DMS153 treated with DMSO at 0.1 percent for 48 hours (cell line): ENCODE data around the gene SYK.
"Not testable (repeated sequence)": the region's sequence is repeated elsewhere in the genome, so short reads cannot be mapped to it uniquely, and the experiment has no call there.

ENCODE experiments used
- DNase-seq: peaks from one replicate; lab custom pipeline; 2025; ENCODE audit not compliant: unreplicated experiment; lab: John Stamatoyannopoulos, UW

SYK gene

GRCh38 chr9:90801241-90801972 lies at the start of gene SYK:
Gene SYK (plus strand): TSS chr9:90801819. CDS start chr9:90843899, 42,080 bp downstream.
- peak; percentile 77 for DNase-seq

GRCh38 chr9:90755514-90756371 lies 45.9 kb upstream of the SYK start:
- peak; percentile 49 for DNase-seq

- DNase-seq = not testable (repeated sequence)
These were observed 41.0 kb upstream of the SYK start for GRCh38 chr9:90760577-90760976.

- no peak for DNase-seq
These were observed 34.9 kb upstream of the SYK start for GRCh38 chr9:90766731-90767130.

- no peak for DNase-seq
These were observed 34.0 kb upstream of the SYK start for GRCh38 chr9:90767523-90768100.

- DNase-seq = no peak
These were observed 31.4 kb upstream of the SYK start for GRCh38 chr9:90770182-90770738.

- no peak for DNase-seq
These were observed 30.7 kb upstream of the SYK start for GRCh38 chr9:90770927-90771326.

GRCh38 chr9:90772386-90772785 lies 29.2 kb upstream of the SYK start:
- no peak for DNase-seq

- DNase-seq = peak; percentile 15
These were observed 28.0 kb upstream of the SYK start for GRCh38 chr9:90773617-90774016.

- no peak for DNase-seq
These were observed 27.5 kb upstream of the SYK start for GRCh38 chr9:90774071-90774470.

- no peak for DNase-seq
These were observed 26.9 kb upstream of the SYK start for GRCh38 chr9:90774682-90775081.

- no peak for DNase-seq
These were observed 26.0 kb upstream of the SYK start for GRCh38 chr9:90775657-90776056.

GRCh38 chr9:90778746-90779145 lies 22.9 kb upstream of the SYK start:
- no peak for DNase-seq

GRCh38 chr9:90783552-90783951 lies 18.1 kb upstream of the SYK start:
- DNase-seq = peak; percentile 3

GRCh38 chr9:90783964-90784363 lies 17.7 kb upstream of the SYK start:
- no peak for DNase-seq

- DNase-seq = no peak
These were observed 13.7 kb upstream of the SYK start for GRCh38 chr9:90787771-90788460.

- not testable (repeated sequence) for DNase-seq
These were observed 13.1 kb upstream of the SYK start for GRCh38 chr9:90788527-90788926.

GRCh38 chr9:90789408-90789807 lies 12.2 kb upstream of the SYK start:
- DNase-seq = no peak

GRCh38 chr9:90789862-90790261 lies 11.8 kb upstream of the SYK start:
- DNase-seq = no peak

GRCh38 chr9:90793024-90793423 lies 8.6 kb upstream of the SYK start:
- DNase-seq = not testable (repeated sequence)

- DNase-seq = no peak
These were observed 7.9 kb upstream of the SYK start for GRCh38 chr9:90793729-90794128.
